MM.1S (cell line): ENCODE results near the gene SNX8.

Experiments used
- EZH2 ChIP-seq: fragments of 300-600 bp; sonication (generic); optimal IDR thresholded peaks from 2 replicates; pipeline ENCODE3; 2017; ENCODE audit warnings: low read depth, mild to moderate bottlenecking, antibody characterized with exemption, low read length, mixed read lengths
- EZH2phosphoT487 ChIP-seq: fragments of 300-600 bp; sonication (generic); IDR thresholded peaks from 2 replicates; pipeline ENCODE4 v1.6.1; 2018; ENCODE audit warnings: antibody characterized with exemption, low read length
- TF ChIP-seq, protein P1 (sequence below): fragments of 300-600 bp; sonication (generic); IDR thresholded peaks from 2 replicates; pipeline ENCODE4 v1.5.1; 2016; ENCODE audit warnings: antibody characterized with exemption, low read length, mixed read lengths

DNA sequence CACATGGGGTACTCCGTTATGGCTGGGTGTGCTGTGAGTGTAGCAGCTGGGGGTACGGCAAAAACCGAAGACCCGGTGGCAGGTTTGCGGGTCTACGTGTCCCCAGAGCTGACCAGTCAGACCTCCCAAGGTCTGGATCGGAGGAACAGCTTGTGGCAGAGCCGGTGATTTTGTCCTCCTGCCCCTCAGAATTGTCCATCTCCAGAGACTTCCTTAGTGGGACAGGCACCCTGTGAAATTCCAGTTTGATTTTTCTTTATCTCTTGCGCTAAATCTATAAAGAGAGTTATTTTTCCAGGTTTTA, 41.4 kb upstream of the SNX8 start:
- TF ChIP-seq EZH2phosphoT487 = no peak
- TF ChIP-seq, protein P1, sequence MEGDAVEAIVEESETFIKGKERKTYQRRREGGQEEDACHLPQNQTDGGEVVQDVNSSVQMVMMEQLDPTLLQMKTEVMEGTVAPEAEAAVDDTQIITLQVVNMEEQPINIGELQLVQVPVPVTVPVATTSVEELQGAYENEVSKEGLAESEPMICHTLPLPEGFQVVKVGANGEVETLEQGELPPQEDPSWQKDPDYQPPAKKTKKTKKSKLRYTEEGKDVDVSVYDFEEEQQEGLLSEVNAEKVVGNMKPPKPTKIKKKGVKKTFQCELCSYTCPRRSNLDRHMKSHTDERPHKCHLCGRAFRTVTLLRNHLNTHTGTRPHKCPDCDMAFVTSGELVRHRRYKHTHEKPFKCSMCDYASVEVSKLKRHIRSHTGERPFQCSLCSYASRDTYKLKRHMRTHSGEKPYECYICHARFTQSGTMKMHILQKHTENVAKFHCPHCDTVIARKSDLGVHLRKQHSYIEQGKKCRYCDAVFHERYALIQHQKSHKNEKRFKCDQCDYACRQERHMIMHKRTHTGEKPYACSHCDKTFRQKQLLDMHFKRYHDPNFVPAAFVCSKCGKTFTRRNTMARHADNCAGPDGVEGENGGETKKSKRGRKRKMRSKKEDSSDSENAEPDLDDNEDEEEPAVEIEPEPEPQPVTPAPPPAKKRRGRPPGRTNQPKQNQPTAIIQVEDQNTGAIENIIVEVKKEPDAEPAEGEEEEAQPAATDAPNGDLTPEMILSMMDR = no peak
- no peak for TF ChIP-seq EZH2
